NCI-H2081 (cell line): ENCODE measurements around the gene CHCHD4.
"Not testable (repeated sequence)": the region's sequence is repeated elsewhere in the genome, so short reads cannot be mapped to it uniquely, and the experiment has no call there.

ENCODE experiments used
- DNase-seq, 2 experiments: peaks; one replicate each; lab custom pipeline; 2025; lab: John Stamatoyannopoulos, UW

Gene CHCHD4

DNA sequence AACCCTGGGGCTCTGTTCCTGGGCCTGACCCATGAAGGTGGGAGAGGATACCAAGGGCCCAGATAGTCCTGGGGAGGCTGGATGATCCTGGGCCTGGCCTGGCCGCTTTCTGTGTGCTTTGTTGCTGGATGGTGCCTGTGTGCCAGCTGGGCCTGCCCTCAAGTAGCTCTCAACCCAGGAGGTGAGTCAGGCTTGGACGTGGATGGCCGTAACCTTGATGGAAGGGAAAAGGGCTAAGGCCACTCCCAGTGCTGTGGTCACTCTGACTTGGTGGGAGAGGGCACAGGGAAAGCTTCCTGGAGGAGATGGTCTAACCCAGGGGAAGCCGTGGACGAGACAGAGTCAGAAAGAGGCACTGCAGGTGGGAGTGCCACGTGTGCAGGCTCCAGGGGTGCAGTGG, 9.6 kb upstream of the CHCHD4 start:
- DNase-seq, result no peak

DNA sequence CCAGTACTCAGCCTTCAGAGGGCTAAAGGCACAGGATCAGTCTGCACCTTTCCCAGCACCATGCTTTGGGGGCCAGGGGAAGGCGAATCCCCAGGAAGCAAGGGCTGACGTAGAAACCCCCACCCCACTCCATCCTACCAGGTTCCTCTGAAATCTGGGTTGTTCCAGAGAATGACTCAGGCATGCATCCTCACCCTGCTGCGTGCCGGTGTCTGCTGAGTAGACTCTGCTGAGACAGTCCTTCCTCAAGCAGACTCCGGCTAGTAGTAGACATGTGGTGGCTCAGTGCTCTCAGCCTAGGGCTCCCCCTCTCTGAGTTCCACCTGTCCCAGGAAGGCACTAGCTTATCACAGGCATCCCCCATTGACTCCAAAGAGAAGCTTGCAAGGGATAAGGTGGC, 9.2 kb upstream of the CHCHD4 start:
- no peak for DNase-seq

DNA sequence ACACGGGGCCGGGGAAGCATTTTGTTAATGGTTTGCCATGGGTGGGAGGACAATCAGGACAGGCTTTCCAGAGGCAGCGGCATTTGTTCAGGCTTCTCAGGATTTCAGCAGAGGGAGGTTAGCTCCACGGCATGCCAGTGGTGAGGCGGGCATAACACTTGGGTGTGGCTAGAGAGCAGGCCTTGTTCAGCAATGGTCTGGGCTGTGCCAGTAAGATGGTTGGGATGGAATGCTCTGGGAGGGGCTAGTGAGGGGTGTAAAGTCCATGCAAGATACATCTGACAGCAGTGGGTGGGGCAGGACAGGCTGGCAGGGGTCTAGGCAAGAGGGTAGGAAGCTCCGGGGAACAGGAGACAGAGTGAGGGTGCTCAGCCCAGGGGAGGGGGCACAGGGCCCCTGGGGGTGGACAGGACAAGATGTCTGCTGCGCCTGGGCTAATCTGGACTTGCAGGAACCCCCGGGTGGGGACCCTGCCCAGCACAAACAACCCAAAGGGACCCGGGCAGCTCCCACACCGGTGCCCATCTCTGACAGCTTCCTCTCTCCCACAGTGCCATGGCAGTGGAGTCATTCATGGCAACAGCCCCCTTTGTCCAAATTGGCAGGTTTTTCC, 8.6 kb upstream of the CHCHD4 start:
- no peak for DNase-seq

DNA sequence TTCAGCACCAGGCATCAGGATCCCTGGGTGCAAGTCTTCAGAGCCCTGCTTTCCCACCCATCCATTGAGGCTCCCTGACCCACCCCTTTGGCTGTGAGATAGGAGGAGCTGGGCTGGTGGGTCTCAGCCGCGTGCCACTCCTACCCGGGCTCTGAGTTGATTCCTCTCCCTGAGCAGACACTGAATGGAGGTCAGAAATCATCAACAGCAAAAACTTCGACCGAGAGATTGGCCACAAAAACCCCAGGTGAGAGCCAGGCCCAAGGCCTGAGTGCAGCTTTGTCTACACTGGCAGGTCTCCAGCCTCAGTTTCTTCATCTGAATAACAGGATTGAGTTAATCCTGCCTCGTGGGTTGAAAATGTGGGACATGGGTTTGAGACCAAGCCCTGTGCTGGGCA, 8.0 kb upstream of the CHCHD4 start:
- no peak for DNase-seq

DNA sequence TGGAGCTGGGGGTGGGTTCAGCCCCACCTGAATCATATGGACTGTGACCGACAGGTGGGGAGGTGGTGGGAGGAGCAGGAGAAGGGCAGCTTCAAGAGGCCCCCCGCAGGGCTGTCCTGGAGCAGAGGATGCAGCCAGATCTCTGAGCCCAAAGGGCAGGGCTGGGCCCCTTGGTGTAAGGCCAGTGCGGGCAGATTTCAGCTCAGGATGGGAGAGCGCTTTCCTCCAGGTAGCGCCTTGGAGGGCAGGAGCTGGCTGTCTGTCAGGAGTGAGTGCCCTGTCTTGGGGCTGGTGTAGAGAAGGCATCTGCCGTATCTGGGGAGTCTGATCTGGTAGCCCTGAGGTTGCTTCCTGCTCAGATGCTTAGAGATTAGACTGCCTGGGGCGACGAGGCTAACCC, 7.5 kb upstream of the CHCHD4 start:
- DNase-seq, result no peak

DNA sequence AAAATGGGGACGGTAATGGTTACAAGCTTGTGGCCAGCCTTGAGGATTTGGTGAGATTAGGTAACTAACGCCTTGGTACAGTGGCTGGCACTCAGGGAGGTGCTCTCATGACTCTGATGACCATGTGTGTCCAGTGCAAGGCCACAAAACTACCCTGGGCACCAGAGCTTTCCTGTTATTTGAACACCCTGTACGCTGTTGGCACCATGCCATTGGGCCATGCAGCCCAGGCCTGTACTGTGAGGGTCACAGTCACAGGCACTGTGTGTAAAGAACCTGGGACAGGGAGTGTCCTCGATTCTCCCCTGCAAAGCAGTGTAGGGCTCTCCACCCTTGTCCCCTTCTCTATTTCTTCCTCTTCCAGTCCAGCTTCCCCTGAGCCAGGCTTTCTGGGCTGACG, 6.5 kb upstream of the CHCHD4 start:
- no peak for DNase-seq

DNA sequence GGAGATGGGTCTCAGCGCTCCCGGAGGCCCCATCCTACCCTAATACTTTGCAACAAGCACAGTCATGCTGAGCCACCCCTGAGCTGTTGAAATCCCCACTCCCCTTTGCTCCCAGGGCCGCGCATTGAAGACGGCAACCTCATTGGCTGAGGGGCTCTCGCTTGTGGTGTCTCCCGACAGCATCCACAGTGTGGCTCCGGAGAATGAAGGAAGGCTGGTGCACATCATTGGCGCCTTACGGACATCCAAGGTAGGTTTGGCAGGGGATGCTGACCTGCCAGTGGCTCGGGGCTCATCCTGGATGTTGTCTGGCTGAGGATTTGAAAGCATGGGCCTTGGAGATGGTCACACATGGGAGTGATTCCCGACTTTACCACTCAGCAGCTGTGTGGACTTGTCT, 6.0 kb upstream of the CHCHD4 start:
- no peak for DNase-seq

DNA sequence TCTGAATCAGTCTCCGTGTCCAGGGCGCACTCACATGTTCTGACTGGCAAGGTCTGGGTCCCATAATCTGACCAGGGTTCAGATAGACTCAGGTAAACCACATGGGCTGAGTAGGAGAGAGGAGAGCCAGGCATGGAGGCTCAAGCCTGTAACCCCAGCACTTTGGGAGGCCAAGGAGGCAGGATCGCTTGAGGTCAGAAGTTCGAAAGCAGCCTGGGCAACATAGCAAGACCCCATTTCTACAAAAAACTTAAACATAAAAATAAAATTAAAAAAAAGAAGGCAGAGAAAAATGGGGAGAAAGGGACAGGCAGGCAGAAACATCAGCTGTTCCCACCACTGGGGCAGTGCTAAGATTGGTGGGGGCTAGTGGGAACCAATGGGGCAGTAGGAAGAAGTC, 5.6 kb upstream of the CHCHD4 start:
- DNase-seq, result no peak

DNA sequence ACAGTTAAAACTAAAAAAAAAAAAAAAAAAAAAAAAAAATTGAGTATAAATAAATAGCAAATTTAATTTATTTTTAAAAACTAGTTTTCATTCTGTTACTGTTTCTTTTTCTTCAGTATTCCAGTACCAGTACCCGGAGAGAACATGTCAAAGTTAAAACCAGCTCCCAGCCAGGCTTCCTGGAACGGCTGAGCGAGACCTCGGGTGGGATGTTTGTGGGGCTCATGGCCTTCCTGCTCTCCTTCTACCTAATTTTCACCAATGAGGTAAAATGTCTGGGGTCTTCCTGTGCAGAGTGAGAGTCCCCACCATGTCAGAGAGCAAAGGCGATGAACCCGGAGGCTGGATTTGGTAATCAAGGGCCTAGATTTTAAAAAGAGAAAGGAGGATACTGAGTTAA, 4.6 kb upstream of the CHCHD4 start:
- DNase-seq, result no peak

DNA sequence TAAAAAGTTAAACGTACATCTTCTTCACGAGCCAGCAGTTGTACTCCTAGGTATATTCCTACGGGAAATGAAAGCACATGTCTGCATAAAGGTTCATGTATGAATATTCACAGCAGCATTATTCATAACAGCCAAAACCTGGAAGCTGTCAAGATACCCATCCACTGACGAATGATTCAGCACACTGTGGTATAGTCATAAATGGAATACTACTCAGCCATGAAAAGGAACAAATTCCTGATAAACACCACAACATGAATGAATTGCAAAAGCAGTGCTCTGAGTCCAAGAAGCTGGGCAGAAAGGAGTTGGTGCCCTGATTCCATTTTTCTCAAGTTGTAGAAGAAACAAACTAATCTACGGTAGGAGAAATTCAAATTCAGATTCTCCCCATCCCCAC, 4.1 kb upstream of the CHCHD4 start:
- DNase-seq, result no peak

DNA sequence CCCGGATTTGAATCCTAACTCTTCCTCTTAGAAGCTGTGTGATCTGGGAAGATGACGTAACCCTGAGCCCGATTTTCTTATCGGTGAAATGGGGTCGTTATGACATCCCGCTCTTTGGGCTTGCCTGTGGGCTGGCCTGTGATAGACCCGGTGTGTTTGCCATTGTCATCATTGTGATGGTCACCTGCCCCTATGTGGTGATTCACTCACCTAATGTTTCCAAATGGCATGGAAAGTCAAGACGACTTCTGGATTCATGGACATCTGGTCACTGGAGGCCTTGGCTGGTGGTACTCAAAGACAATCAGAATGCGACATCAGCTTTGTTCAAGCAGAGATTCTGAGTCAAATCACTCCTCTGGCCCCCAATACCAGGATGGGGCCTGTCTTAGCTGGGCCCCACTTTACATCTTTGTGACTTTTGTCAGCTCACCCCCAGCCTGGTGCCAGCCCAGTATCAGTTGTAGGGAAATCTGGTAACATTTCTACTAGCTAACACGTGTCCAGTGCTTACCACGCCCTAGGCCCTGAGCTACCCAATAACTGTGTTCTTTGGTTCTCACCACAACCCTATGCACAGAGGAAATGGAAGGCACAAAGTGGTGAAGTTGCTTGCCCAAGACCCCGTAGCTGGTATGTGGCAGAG, 3.0 kb upstream of the CHCHD4 start:
- no peak for DNase-seq

DNA sequence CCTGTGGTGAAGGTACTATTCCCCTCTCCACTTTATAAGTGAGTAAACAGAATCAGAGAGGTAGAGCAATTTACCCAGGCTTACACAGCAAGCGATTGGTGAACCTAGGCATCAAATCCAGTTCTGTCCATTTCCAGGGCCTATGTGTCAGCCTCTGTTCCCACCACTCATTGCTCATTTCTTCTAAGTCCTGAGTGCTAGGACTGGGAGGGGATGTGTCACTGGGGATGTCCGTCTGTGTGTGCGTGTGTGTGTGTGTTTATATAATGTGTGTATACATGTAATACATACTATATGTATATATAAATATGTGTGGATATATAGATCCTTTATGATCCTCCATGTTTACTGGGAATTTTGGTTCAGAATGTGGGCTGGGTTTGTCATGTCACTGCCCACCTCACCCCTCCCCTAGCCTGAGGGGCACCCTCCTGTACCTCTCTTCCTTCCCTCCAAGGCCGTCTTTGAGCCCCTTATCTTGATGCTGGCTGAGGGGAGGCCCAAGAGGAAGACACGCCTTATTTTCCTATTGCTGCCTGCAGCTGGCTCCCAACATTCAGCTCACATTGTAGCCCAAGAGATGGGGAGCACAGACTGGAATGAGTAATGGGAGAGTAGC, 2.3 kb upstream of the CHCHD4 start:
- no peak for DNase-seq

DNA sequence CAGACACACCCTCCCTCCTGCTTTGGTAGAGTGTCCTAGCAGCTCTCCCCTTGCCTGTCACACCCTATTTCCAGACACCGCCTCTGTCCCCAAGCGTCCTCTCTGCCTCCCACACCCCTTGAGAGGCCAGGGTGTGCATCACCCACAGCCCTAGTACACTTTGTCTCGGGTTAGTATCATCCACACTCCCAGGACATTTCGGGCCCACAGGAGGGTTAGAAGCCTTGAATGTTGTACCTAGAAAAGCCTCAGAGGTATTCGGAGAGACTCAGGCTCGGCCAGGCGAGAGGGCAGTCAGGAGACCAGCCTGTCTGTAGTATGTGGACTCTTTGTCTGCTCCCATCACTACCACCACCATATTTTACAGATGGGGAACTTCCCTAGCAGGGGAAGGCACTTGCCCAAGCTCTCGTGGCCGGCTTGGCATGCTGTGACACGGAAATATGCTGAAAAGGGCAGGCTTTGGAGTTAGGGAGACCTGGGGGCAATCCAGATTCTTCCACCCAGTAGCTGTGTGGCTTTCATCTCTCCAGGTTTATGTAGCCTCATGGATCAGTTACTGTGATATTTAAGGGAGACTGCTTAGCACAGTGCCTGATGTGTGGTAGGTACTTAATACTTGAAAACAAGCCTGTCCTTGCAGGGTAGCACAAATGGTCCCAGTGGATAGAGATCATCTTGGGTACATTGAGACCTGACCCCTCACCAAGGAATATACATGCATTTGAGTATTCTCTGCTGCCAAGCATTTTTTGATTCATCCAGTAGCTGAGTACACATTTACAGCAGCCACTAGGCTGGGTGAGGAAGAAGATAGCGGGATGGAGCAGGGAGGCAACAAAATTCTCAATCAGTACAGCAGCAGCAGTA, 1.6 kb upstream of the CHCHD4 start:
- DNase-seq, result no peak

DNA sequence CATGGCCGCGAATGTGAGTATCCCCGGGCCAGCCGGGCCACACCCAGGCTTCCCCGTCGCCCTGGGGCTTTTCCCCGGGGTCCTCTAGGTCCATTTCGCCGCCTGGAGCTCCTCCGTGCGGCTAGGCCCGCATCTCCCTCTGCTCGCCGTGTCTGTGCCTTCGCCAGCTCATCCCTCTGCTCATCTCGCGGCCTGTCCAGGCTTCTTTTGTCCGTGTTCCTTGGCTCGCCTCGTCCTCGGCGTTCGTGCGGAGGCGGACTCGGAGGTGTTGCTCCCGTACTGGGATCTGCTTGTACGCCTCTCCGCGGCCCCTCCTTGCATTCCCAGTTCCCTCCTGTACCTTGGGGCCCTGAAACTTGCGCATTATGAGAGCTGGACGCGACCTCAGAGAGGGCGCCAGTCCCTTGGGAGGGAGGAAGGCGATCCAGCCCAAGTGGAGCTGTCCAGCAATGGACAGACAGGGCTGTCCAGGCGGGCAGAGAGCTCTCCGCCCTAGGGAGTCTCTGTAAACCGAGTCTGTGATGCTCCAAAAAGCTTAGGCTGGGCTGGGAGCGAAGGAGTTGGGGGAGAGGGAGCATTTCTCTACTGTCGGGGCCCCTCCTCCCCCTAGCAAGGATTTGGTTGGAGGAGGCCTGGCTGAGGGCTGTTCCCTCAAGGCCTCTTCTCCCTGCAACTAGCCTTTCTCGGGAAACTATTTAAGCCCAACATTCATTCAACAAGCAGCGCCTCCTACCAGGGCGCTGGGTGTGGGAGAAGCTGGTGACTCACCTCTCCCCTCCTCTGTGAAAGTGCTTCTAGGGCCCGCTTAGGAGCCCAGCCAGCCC, 735 bp upstream of the CHCHD4 start:
- DNase-seq, result peak in 1 of 2 experiments; percentile 44

DNA sequence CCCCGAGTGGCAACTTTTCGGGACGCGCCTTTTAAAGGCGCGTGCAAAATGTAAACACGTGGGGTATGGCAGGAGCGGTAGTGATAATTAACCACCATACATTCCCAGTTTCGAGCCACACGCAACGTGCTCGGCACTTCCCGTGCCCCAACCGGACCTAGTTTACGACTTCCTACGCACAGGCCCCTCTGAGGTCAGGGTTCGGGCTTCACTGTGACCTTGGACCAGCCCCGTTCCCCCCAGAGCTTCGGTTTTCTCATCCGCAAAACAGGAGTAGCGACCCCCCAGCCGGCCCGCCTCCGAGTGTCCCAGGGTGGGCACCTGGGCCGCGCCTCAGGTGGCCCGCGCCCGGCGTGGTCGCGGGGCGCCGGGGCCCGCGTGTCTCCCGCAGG, 451 bp downstream of the CHCHD4 start:
- peak in 1 of 2 experiments; percentile 46 for DNase-seq

DNA sequence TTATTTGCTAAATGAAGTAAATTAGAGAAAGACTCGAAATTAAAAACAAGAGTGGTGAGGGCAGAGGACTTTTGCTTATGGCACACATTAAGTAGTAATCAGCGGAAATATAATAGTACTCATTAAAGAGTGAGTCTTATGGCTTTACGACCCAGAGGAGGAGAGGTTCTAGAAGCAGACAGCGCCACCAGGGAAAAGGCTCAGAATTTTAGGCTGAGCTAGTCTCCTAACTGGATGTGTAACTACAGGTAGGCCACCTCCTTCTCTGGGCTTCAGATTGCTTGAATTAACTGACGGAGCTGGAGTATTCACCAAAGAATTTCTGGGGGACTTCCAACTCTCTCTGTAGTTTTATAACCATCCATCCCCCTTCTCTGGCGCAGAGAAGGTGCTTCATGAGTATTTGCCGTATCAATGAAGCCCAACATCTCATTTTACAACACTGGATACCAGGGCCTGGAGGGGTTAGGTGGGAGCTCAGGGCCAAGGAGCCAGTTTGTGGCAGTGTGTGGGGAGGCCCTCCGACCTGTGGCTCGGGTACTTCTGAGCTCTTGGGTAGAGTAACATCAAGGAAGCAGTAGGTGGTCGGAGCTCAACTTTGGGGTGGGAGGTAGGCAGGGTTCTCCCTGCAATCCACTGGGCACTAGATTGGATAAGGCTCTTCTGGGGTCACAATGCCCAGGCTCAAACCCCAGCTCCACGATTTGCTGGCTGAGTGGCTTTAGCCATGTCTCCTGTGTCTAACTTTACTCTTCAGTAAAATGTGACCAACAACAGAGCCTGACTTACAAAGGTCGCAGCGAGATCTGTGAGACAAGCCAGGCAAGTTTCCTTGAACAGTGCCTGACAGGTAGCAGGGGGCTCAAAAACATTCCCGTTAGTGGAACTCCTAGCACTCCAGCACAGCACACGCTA, 1.1 kb downstream of the CHCHD4 start:
- DNase-seq, result no peak

DNA sequence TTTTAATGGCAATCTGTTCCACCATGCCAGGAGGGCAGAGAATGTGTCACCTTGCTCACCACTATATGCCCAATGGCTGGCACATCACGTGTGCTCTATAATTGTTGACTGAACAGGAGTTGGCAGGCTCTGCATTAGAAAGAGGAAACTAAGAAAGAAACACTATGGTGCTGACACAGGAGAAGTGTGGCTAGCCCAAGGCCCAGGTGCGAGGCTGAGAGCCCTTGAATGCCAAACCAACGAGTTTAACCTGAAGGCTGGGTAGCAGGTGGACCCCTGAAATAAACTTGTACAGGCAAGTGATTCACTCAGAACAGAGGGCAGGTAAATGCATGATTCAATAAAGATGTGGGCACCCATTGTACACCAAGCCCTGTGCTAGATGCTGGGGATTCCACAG, 2.4 kb downstream of the CHCHD4 start:
- no peak for DNase-seq

DNA sequence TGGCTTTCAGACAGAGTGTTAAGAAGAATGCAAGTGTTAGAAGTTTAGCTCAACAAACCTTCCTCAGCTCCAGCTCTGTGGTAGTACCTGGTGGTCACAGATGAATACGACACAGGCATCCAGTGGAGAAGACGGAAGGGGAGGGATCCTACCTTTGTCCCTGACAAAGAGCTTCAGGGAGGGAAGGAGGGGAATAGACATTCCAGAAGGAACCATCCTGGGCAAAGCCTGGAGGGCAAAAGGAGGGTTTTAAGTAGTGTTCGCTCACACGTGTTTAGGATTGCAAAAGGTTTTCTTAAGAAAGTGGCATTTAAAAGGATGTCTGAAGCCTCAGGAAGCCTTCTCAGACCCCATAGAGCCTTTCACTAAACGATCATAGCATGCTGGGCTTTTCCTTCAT, 2.8 kb downstream of the CHCHD4 start:
- no peak for DNase-seq

DNA sequence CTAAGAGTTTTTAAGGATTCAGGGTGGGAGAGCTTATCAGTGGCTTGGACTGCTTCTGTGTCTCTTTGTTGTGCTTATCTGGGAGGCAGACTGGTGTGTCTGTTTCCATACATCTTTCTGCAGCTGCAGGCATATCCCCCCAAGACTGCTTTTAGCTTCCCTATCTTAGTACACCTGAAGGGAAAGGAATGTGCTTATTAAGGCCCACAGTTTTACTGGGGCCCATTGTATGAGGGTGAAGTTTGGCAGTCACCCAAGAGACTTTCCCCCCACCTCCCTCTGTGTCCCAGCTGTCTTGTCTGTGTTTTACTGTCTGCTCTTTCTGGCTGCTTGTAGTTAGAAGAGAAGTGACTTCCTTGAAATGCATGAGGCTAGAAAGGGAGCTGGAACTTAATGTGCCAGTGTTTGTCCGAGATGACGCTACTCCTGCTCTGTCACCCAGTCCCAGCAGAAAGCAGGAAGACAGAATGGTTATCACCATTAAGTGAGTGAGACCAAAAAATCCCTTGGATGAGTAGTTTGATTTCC, 3.7 kb downstream of the CHCHD4 start:
- not testable (repeated sequence) for DNase-seq

DNA sequence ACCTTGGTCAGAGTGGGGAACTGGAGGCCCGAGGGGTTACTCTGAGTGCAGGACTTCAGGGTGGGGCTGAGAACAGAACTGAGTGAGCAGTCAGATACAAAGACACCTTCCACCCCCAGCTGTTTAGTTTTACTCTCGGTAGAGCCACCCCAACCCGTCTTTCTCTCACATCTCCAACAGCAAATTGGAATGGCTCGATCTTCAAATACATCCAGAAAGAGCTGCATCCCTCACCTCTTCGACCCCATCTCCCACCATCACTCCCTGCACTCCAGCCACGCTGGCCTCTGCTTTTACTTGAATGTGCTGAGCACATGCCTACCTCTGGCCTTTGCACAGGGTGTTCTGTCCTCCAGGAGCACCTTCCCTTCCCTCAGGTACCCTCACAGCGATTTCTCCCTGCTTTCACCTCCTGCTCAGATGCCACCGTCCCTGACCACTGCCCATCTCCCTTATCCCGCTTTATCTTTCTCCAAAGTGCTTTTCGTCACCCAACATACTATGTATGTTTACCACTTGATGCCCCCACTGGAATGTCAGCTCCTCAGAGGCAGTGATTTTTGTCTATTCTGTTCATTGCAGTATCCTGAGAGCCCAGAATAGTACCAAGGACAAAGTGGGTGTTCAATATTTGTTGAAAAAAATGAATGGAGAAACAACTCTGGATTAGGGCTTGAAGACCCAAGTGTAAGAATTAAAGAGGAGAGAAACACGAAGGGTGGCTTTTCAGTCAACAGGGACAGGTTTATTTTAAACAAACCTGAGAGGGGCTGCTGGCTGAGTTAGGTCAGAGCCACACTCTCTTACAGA, 4.4 kb downstream of the CHCHD4 start:
- DNase-seq, result no peak
